Fibroblast of pulmonary artery (primary cell): ENCODE data around the gene BCL7B.
"Not testable (repeated sequence)": the region's sequence is repeated elsewhere in the genome, so short reads cannot be mapped to it uniquely, and the experiment has no call there.

ENCODE experiments used
- DNase-seq: peaks from one replicate; pipeline ENCODE4 v3.0.0-alpha.2; 2010; ENCODE audit warnings: low read depth
- H3K4me3 ChIP-seq: replicated peaks from 2 replicates; pipeline ENCODE4 v1.5.1; 2011; ENCODE audit warnings: low read depth, mild to moderate bottlenecking, control low read depth, low read length, moderate library complexity
- CTCF ChIP-seq: IDR thresholded peaks from 2 replicates; pipeline ENCODE4 v1.5.1; 2011; ENCODE audit warnings: mild to moderate bottlenecking, control low read depth, low read length, inconsistent platforms; ENCODE audit errors: missing control alignments

The BCL7B gene

GRCh38 chr7:73570977-73571376 lies 13.5 kb upstream of the BCL7B start:
- no peak overlapping the region for H3K4me3 ChIP-seq
- DNase-seq = no peak
- TF ChIP-seq CTCF = no peak

GRCh38 chr7:73570521-73570920 lies 13.0 kb upstream of the BCL7B start:
- no peak overlapping the region for H3K4me3 ChIP-seq
- no peak for DNase-seq

GRCh38 chr7:73569042-73569608 lies 11.6 kb upstream of the BCL7B start:
- no peak for TF ChIP-seq CTCF
- no peak overlapping the region for H3K4me3 ChIP-seq
- no peak for DNase-seq

More at GRCh38 chr7:73570521-73570920, 13.0 kb upstream of the BCL7B start:
- TF ChIP-seq CTCF = no peak

- TF ChIP-seq CTCF = no peak
- no peak for DNase-seq
Measured at GRCh38 chr7:73567846-73568685, 10.6 kb upstream of the BCL7B start.

GRCh38 chr7:73567140-73567539 lies 9.7 kb upstream of the BCL7B start:
- no peak for TF ChIP-seq CTCF
- no peak overlapping the region for H3K4me3 ChIP-seq
- DNase-seq = no peak

More at GRCh38 chr7:73567846-73568685, 10.6 kb upstream of the BCL7B start:
- H3K4me3 ChIP-seq = no peak overlapping the region

- not testable (repeated sequence) for DNase-seq, H3K4me3 ChIP-seq
Measured at GRCh38 chr7:73566431-73566830, 8.9 kb upstream of the BCL7B start.

- H3K4me3 ChIP-seq = no peak overlapping the region
- TF ChIP-seq CTCF = no peak
- no peak for DNase-seq
Measured at GRCh38 chr7:73565675-73566340, 8.3 kb upstream of the BCL7B start.
